ENCODE results near the gene MYBL2.

GRCh38 chr20:43752561-43753301, 85.8 kb downstream of the MYBL2 start:
- TF ChIP-seq CTCF (IDR thresholded peaks at IDR 0.05) (no peak), POLR2A (IDR thresholded peaks at IDR 0.05) (no peak), EP300 (IDR thresholded peaks at IDR 0.05) (no peak), POLR2AphosphoS5 (IDR thresholded peaks at IDR 0.05) (no peak)

Measured in sigmoid colon (tissue), 4 donors.